Glutamatergic neuron (in vitro differentiated cells): ENCODE results near the gene NFKB1. TPM values are rescaled to one million over a fixed set of nuclear protein-coding genes. Genes with fewer than 3 reads are reported as not detected.

ENCODE experiments used
- DNase-seq: peaks from one replicate; pipeline ENCODE4 v3.0.0; 2022
- H3K27ac Mint-ChIP-seq: one replicate; pipeline ENCODE4 v1.8.0; 2020; ENCODE audit warnings: mild to moderate bottlenecking, mixed read lengths, inconsistent platforms; ENCODE audit not compliant: unreplicated experiment
- H3K27me3 Mint-ChIP-seq: one replicate; pipeline ENCODE4 v1.8.0; 2020; ENCODE audit warnings: mild to moderate bottlenecking, moderate library complexity, mixed read lengths, inconsistent platforms; ENCODE audit not compliant: unreplicated experiment
- H3K36me3 Mint-ChIP-seq: one replicate; pipeline ENCODE4 v1.8.0; 2020; ENCODE audit warnings: mild to moderate bottlenecking, mixed read lengths, inconsistent platforms; ENCODE audit not compliant: unreplicated experiment
- H3K4me1 Mint-ChIP-seq: one replicate; pipeline ENCODE4 v1.8.0; 2020; ENCODE audit warnings: mild to moderate bottlenecking, low read depth, mixed read lengths, inconsistent platforms; ENCODE audit not compliant: unreplicated experiment
- H3K4me3 Mint-ChIP-seq: one replicate; pipeline ENCODE4 v1.8.0; 2020; ENCODE audit warnings: mild to moderate bottlenecking, mixed read lengths, inconsistent platforms; ENCODE audit not compliant: unreplicated experiment
- H3K9me3 Mint-ChIP-seq: one replicate; pipeline ENCODE4 v1.8.0; 2020; ENCODE audit warnings: mild to moderate bottlenecking, moderate library complexity, mixed read lengths, inconsistent platforms; ENCODE audit not compliant: unreplicated experiment
- total RNA-seq: library from RNA; stranded (reverse); fragmentation: NEBNext Ultra II Directional; extraction: Animal tissue kit (Norgen Biotek cat#: 25700); gene quantifications from one replicate; pipeline ENCODE4 v1.2.1, GENCODE V29; 2021; ENCODE audit not compliant: unreplicated experiment
- TF ChIP-seq, protein P1 (sequence below): fragments of 200-600 bp; sonication (generic); IDR thresholded peaks from one replicate; pipeline ENCODE4 v1.5.0; 2021; ENCODE audit not compliant: partially characterized antibody, unreplicated experiment

NFKB1 gene
- total RNA-seq, 1 donor from 2014 or later, result 3.2 TPM

DNA sequence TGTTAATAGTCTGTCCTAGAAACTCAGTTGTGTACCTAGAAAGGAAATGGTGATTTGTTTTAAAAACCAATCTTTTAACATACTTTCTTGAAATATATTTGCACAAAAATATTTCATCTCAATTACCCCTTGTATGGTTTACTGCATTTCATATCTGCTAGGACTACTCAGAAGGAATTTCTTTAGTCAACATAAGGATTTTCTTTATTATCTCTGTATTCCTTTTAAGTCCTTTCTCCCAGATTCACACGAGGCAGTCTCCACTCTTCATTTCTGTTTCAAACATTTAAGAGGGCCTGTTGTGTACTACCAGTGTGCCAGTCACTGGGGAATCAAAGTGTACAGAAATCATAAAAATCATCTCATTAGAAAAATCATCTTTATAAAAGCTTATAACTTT lies 28.8 kb downstream of the NFKB1 start:
- Mint-ChIP-seq H3K4me3 (no peak overlapping the region), H3K9me3 (no peaks in the 10 kb centered on the region), H3K4me1 (peaks cover 3% of the 10 kb centered on the region), H3K36me3 (no peaks in the 10 kb centered on the region), H3K27ac (no peak overlapping the region), H3K27me3 (no peaks in the 10 kb centered on the region)
- no peak for DNase-seq
- TF ChIP-seq, protein P1, sequence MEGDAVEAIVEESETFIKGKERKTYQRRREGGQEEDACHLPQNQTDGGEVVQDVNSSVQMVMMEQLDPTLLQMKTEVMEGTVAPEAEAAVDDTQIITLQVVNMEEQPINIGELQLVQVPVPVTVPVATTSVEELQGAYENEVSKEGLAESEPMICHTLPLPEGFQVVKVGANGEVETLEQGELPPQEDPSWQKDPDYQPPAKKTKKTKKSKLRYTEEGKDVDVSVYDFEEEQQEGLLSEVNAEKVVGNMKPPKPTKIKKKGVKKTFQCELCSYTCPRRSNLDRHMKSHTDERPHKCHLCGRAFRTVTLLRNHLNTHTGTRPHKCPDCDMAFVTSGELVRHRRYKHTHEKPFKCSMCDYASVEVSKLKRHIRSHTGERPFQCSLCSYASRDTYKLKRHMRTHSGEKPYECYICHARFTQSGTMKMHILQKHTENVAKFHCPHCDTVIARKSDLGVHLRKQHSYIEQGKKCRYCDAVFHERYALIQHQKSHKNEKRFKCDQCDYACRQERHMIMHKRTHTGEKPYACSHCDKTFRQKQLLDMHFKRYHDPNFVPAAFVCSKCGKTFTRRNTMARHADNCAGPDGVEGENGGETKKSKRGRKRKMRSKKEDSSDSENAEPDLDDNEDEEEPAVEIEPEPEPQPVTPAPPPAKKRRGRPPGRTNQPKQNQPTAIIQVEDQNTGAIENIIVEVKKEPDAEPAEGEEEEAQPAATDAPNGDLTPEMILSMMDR, result no peak

DNA sequence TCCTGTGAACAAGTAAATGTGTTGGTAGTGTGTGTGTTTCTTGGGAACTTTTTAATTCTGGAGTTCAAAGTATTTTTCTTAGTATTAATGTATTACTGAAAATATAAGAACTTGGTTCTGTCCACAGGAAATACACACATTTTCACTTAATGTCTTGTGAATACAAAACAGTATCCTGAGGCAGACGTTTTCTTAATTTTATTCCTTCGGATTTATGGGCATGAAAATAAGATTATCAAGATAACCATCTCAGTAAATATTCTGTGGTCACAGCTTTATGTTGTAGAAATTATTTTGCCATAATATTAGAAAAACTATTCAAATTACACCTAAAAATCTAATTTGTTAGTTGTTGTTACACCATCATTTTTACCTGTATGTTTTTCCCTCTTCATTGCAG lies 29.8 kb downstream of the NFKB1 start:
- Mint-ChIP-seq H3K9me3 (no peaks in the 10 kb centered on the region), H3K27me3 (no peaks in the 10 kb centered on the region), H3K27ac (no peak overlapping the region)

DNA sequence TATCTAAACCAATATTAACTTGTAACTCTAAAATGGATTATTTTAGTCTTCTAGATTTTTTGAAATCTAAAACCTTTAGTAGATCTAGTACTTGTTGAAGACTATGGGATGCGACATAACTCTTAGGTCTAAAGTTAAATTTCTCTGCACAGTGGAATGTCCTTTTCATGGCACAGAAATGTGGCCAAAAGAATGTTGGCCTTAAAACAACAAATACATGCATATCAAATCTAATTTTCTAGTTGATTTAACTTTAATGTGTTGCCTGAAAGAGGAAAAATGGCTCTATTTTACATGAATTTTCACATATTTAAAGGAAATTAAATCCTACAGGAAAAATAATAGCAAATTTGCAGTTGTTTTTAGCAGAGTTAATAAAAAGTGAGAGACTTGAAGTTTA lies 30.3 kb downstream of the NFKB1 start:
- Mint-ChIP-seq H3K27ac (no peak overlapping the region), H3K4me1 (peaks cover 3% of the 10 kb centered on the region), H3K9me3 (no peaks in the 10 kb centered on the region), H3K4me3 (no peak overlapping the region), H3K36me3 (no peaks in the 10 kb centered on the region), H3K27me3 (no peaks in the 10 kb centered on the region)
- DNase-seq, result no peak
- TF ChIP-seq, protein P1, result no peak

More for the DNA sequence above, 29.8 kb downstream of the NFKB1 start:
- TF ChIP-seq, protein P1, result no peak
- Mint-ChIP-seq H3K4me3 (no peak overlapping the region), H3K36me3 (no peaks in the 10 kb centered on the region), H3K4me1 (peaks cover 3% of the 10 kb centered on the region)
- no peak for DNase-seq

DNA sequence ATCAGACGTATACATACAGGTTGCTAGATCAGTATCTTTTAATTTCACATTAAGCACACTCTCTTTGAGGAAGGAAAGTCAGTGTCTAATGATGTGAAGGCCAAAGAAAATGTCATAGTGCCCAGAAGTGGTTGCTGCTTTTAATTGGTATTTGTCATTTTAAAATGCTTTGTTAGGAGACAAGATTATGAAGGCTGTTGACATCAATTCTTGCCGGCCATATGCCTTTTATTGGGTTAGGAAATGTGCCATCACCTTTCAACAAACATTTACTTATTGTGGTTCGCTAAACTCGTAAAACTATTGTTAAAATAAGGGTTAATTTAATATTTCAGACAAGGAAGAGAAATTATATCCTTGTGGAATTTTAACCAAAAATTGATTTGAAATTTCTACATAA lies 32.2 kb downstream of the NFKB1 start:
- TF ChIP-seq, protein P1, result no peak

DNA sequence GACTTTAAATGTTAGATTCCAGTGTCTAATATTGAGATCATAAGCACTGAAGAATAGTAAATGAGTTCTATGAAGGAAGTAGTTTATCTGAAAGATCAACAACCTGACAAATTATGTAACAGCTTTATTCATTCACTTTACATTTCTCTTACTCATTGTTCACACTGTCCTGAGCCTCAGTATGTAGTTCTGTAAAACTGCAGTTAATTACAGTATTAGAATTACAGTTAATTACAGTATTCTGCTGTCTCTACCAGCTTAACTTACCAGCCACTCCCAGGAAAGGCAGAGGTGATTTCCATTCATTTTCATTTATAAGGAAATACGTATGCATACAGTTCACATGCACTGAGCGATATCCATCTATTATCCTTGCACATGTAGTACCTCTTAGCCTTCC lies 32.7 kb downstream of the NFKB1 start:
- Mint-ChIP-seq H3K4me3 (no peak overlapping the region), H3K4me1 (peaks cover 3% of the 10 kb centered on the region), H3K27me3 (no peaks in the 10 kb centered on the region), H3K27ac (no peak overlapping the region), H3K9me3 (no peaks in the 10 kb centered on the region), H3K36me3 (no peaks in the 10 kb centered on the region)
- TF ChIP-seq, protein P1, result no peak
- DNase-seq, result no peak

More for the DNA sequence above, 32.2 kb downstream of the NFKB1 start:
- no peak for DNase-seq
- Mint-ChIP-seq H3K4me3 (no peak overlapping the region), H3K9me3 (no peaks in the 10 kb centered on the region), H3K4me1 (peaks cover 3% of the 10 kb centered on the region), H3K27me3 (no peaks in the 10 kb centered on the region), H3K36me3 (no peaks in the 10 kb centered on the region), H3K27ac (no peak overlapping the region)
